SKM-1 treated with dmso at 0.1 percent for 144 hours (cell line): ENCODE data around the gene NCOA5.
A peak's percentile ranks its signal among the peaks of the same experiment; 100 is the strongest.
"Not testable (repeated sequence)": the region's sequence is repeated elsewhere in the genome, so short reads cannot be mapped to it uniquely, and the experiment has no call there.

Source experiments
- DNase-seq: peaks from one replicate; lab custom pipeline; 2025; ENCODE audit not compliant: unreplicated experiment; lab: John Stamatoyannopoulos, UW

NCOA5 gene

DNA sequence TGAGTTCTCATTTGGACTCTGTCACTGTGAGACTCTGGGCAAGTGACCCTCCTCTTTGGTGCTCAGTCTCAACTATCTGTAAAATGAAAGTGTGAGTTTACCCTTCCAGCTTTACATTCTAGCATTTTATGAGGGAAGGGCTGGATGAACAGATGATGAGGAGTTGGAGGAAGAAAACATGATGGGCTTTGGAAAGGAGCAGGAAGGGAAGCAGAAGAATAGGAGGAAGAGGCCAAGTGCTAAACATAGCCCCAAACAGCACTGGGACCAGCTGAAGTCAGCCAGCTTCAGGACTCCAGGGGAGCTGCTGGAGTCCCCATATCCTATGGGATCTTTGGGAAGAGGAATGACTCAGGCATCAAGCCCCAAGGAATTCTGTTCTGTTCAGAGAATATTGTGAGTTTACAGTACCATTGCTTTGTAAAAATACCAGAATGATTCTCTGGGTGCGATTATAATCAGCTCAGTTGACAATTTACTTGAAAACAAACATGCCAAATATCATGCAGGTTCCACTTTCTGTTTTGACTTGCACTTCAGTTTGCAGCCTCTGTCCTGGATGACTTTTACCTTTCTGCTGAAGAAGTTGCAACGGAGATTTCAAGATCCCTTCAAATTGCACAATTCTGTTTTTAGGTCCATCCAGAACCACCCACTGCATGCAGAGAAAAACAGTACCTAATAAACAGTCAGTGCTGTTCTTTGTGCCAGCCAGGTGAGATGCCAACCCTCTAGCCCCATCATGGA is 31.6 kb upstream of the NCOA5 start:
- no peak for DNase-seq

DNA sequence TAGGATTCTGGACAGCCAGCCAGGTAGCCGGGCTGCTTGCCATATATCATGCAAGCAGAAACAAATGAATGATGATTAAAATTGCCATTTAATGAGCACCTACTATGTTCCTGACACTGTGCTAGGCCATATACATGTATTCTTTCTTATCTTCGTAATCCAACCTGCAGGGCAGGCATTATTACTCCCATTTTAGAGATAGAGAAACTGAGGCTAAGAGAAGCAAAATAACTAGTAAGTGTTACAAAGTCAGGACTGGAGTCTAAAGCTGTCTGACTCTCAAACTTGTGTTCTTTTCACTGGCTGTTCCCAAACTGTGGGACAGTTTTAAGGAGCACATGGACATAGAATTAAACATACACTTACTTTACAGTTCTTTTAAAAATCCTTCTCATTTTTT is 30.4 kb upstream of the NCOA5 start:
- no peak for DNase-seq

DNA sequence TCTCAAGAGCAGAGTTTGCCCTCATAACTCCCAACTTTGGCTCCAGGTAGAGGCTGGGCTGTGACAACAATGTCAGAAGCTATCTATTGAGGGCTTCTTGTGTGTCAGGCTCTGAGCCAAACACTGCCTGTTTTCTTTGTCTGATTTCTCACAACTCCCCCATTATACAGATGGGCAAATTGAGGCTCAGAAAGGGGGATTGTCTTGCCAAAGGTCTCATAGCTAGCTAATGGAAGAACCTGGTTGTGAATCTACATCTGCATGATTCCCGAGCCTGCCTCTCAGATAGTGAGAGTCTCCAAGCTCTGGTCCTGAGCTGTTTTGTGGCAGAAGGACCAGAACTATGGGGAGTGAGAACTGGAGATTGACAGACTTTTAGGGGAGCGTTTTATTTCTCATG is 29.8 kb upstream of the NCOA5 start:
- no peak for DNase-seq

GRCh38 chr20:46119028-46119546 is 29.3 kb upstream of the NCOA5 start:
- no peak for DNase-seq

DNA sequence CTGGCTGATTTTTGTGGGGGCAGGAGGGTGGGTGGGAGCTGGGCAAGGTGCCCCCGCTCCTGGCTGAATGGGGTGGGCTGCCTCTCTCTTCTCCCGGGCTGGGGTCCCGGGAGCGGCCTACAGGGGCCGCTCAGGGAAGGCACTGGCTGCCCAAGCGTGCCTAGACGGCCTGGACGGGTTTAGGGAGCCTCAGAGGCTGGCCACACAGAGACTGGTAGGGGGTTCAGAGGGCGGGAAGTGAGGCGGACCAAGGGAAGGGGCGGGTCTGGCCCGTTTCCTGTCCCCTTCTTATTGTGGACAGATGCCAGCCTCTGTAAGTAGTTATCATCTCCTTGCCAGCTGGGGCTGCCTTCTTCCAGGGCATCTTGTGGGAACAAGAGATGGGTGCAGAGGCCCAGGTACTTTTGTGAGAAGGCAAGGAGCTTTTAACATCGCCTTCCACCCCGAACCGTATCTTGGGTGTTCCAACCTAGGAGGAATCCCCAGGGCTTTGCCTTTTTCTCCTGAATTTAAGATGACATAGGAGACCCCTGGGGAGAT is 28.8 kb upstream of the NCOA5 start:
- no peak for DNase-seq

DNA sequence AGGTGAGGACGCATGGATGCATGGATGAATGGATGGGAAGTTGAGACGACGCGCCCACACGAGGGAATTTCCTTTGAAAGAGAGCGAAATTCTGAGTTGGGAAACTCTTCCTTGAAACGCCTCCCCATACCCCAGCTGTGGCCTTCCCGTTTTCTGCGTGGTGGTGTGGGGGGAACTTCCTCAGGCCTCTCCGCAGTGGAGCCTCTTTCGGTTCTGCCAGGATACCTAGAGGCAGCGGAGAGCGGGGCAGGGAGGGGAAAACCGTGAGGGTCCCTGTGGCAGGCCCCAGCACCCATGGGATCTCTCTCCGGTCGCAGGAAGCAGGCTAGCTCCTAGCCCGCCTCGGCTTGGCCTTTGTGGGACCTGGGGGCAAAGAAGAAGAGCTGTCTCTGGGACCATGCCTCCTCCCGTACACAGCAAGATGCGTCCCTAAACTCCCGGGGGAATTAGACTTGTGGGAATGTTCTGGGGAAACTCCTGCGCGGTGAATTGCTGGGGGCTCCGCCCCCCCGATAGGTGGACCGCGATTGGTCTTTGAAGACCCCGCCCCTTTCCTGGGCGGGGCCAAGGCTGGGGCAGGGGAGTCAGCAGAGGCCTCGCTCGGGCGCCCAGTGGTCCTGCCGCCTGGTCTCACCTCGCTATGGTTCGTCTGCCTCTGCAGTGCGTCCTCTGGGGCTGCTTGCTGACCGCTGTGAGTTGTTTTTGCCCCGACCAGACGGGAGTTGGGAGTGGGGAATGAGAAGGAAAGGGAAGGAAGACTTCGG is 28.1 kb upstream of the NCOA5 start, which contains the start of gene CD40:
CD40 (plus strand) TSS at position 611 of the 764 bp plus-strand sequence; CDS start at position 641, 30 bp downstream.
- peak; percentile 67 for DNase-seq

DNA sequence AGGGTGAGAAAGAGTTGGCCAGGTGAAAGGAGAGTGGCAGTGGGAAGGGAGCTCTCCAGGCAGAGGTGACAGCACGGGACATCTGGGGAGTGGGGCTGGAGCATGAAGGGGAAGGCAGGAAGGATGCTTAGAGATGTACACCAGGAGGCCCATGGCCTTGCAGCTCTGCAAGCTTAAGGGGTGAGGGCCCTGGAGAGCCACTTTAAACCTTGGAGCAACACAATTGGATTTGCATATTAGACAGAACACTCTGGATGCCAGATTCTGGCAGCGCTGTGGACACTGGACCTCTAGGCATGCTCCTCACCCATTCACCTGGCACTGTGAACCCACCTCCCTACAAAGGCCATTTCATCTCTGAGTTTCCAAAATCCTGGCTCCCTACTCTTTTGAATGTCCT is 24.7 kb upstream of the NCOA5 start:
- DNase-seq = no peak

DNA sequence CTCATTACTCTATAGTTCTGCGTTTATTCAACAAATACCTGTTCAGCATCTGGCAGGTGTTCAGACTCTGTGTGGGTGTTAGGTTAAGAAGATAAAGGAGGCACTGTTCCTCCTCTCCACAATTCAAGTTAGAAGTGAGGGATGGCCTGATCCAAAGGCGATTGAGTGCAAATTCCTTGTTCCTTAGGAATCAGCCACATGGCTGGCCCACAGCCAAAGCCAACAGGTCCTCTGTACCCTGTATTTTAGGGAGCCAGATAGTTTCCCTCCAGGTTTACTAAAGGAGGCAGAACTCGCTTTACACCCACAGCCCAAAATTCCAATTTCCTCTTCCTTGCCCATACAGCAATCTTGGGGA is 23.3 kb upstream of the NCOA5 start:
- DNase-seq = no peak

- no peak for DNase-seq
Measured at GRCh38 chr20:46112430-46113112, 22.8 kb upstream of the NCOA5 start.

DNA sequence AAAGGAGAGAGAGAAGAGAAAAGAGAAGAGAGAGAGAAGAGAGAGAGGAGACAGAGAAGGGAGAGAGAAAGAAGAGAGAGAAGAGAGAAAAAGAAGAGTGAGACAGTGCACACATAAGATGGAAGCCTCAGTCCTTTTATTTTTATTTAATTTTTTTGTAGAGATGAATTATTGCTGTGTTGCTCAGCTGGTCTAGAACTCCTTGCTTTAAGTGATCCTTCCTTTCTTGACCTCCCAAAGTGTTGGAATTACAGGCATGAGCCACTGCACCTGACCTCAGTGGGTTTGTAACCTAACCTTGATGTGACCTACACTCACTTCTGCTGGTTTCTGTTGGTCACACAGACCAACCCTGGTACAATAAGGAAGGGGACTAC is 22.1 kb upstream of the NCOA5 start:
- no peak for DNase-seq

GRCh38 chr20:46111028-46111835 is 21.5 kb upstream of the NCOA5 start:
- peak; percentile 65 for DNase-seq

GRCh38 chr20:46108976-46109375 is 19.2 kb upstream of the NCOA5 start:
- no peak for DNase-seq

GRCh38 chr20:46108435-46108841 is 18.7 kb upstream of the NCOA5 start:
- DNase-seq = peak; percentile 18

- no peak for DNase-seq
Measured at GRCh38 chr20:46107061-46107460, 17.3 kb upstream of the NCOA5 start.

DNA sequence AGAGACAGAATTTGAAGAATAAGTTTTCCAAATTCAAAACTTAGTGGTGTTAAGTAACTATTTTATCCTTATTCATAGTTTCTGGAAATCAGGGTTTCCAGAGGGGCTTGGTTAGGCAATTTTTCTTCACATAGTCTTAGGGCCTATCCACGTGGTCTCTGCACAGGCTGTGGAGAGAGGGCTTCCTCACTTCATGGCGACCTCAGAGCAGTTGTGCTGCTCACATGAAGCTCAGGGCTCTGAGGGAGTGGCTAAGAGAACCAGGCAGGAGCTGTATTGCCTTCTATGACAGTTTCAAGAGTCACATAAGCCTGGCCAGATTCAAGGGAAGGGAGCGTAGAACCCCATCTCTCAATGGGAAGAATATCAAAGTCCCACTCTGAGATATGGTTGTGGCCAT is 14.5 kb upstream of the NCOA5 start:
- no peak for DNase-seq

- DNase-seq = no peak
Measured at GRCh38 chr20:46102940-46103339, 13.2 kb upstream of the NCOA5 start.

DNA sequence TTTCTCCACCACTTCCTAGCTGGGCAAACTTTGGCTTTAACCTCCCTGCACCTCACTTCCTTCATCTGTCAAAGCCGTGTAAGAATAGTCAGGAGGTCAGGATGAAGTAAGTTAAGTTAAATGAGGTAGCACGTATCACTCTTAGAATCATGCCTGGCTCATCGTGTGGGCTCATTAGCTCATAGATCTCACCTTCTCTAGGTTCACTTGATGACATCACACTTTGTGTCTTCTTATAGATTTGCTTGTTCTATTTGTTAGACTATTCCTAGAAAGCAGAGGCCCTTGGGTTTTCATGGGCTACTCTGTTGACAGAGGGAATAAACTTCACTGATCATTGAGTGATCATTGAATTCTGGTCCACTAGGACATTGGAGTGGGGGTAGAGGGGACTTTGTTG is 12.2 kb upstream of the NCOA5 start:
- DNase-seq = no peak

DNA sequence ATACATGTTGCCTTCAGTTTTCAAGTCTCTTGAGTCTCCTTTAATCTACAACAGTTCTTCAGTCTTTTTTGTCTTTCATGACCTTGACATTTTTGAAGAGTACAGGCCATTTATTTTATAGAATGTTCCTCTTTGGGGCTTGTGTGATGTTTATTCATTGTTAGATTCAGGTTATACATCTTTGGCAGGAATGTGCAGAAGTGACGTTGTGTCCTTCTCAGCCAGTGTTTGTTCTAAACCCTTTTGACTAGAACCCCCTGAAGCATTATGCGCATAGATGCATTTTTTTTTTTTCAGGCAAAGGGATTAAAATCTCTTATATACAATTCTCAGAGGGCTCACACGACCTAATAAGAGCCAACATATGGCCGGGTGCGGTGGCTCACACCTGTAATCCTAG is 11.2 kb upstream of the NCOA5 start:
- no peak for DNase-seq

DNA sequence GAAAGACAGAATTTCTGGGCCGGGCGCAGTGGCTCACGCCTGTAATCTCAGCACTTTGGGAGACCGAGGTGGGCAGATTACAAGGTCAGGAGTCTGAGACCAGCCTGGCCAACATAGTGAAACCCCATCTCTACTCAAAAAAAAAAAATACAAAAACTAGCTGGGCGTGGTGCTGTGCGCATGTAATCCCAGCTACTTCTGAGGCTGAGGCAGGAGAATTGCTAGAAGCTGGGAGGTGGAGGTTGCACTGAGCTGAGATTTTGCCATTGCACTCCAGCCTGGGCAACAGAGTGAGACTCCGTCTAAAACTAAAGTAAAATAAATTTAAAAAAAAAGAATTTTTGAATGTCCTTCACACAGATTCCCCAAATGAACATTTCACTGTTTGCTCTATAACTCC is 10.7 kb upstream of the NCOA5 start:
- DNase-seq = not testable (repeated sequence)

DNA sequence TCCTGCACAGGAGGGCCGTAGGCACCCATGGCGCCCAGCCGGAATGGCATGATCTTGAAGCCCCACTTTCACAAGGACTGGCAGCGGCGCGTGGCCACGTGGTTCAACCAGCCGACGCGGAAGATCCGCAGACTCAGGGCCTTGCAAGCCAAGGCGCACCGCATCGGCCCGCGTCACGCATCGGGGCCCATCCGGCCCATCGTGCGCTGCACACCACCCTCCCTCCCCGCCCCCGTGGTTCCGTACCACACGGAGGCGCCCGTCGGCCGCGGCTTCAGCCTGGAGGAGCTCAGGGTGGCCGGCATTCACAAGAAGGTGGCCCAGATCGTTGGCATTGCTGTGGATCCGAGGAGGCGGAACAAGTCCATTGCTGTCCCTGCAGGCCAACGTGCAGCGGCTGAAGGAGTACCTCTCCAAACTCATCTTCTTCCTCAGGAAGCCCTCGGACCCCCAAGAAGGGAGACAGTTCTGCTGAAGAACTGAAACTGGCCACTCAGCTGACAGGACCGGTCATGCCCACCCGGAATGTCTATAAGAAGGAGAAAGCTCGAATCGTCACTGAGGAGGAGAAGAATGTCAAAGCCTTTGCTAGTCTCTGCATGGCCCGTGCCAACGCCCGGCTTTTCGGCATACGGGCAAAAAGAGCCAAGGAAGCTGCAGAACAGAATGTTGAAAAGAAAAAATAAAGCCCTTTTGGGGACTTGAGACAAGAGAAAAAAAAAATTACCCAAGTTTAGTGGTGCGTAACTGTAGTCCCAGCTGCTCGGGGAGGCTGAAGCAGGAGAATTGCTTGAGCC is 9.9 kb upstream of the NCOA5 start:
- DNase-seq = no peak
